GM18502 (cell line): Measurements from ENCODE around the gene PCDHGA12.
"Not testable (repeated sequence)": the region's sequence is repeated elsewhere in the genome, so short reads cannot be mapped to it uniquely, and the experiment has no call there.

ENCODE experiments used
- ATAC-seq: cut with Tn5 transposase; IDR thresholded peaks from one replicate; pipeline ENCODE4 v1.9.1; 2021; ENCODE audit warnings: mild to moderate bottlenecking; ENCODE audit not compliant: unreplicated experiment, poor library complexity

Gene PCDHGA12

DNA sequence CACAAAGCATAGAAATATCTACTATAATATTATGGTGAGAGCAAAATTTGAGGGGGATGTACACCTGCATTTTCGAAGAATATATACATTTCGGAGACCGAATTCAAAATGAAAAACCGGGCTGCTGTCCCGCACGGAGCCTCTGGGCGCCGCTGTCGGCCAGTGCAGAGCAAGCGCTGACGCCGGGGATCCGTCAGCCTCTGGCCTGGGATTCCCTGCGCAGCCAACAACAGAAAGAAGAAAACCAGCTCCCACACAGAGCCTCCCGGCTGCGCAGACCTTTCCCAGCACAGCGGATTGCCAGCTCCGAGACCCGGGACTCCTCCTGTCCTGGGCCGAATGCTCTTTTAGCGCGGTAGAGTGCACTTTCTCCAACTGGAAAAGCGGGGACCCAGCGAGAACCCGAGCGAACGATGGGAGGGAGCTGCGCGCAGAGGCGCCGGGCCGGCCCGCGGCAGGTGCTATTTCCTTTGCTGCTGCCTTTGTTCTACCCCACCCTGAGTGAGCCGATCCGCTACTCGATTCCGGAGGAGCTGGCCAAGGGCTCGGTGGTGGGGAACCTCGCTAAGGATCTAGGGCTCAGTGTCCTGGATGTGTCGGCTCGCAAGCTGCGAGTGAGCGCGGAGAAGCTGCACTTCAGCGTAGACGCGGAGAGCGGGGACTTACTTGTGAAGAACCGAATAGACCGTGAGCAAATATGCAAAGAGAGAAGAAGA is 22.4 kb upstream of the PCDHGA12 start, which contains the start of gene PCDHGB6:
PCDHGB6 (plus strand) TSS at position 232 of the 716 bp plus-strand sequence; CDS start at position 414, 182 bp downstream.
- ATAC-seq = peak; percentile 86

DNA sequence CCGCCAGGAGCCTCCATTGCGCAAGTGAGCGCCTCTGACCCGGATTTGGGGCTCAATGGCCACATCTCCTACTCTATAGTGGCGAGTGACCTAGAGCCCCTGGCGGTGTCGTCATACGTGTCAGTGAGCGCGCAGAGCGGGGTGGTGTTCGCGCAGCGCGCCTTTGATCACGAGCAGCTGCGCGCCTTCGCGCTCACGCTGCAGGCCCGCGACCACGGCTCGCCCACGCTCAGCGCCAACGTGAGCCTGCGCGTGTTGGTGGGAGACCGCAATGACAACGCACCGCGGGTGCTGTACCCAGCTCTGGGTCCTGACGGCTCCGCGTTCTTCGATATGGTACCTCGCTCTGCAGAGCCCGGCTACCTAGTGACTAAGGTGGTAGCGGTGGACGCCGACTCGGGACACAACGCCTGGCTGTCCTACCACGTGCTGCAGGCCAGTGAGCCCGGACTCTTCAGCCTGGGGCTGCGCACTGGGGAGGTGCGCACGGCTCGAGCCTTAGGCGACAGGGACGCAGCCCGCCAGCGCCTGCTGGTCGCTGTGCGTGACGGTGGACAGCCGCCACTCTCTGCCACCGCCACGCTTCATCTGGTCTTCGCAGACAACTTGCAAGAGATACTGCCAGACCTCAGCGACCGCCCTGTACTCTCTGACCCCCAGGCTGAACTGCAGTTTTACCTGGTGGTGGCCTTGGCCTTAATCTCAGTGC is 20.6 kb upstream of the PCDHGA12 start:
- no peak for ATAC-seq

DNA sequence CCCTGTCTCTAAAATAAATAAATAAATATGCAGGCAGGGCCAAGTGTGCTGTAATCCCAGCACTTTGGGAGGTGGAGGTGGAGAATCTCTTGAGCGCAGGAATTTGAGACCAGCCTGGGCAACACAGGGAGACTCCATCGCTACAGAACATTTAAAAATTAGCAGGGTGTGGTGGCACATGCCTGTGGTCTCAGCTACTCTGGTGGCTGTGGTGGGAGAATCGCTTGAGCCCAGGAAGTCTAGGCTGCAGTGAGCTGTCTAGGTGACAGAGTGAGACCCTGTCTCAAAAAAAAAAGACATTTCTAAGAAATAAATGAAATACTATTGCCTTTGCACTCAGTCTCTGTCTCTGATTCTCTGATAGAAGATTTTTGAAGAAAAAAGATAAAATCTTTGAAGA is 18.7 kb upstream of the PCDHGA12 start:
- no peak for ATAC-seq

DNA sequence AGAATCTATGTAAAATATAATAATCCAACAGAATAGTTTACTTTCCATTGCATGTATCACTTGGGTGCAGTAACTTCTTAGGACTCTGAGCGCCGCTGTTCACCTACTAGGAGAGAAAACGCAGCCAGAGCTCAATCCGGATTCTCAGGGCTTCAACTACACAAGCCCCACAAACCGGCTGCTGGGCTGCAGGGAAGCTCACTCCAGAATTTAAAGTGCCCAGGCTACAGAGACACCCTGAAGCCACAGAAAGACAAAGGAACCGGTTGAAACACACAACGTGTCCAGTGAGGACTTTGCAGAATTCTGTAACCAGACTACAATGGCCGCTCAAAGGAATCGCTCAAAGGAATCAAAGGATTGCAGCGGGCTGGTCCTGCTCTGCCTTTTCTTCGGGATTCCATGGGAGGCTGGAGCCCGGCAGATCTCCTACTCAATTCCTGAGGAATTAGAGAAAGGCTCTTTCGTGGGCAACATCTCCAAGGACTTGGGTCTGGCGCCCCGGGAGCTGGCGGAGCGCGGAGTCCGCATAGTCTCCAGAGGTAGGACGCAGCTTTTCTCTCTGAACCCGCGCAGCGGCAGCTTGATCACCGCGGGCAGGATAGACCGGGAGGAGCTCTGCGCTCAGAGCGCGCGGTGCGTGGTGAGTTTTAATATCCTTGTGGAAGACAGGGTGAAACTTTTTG is 17.3 kb upstream of the PCDHGA12 start, which contains the start of gene PCDHGA10:
PCDHGA10 (plus strand) TSS at position 134 of the 686 bp plus-strand sequence; CDS start at position 323, 189 bp downstream.
- ATAC-seq = peak; percentile 77

DNA sequence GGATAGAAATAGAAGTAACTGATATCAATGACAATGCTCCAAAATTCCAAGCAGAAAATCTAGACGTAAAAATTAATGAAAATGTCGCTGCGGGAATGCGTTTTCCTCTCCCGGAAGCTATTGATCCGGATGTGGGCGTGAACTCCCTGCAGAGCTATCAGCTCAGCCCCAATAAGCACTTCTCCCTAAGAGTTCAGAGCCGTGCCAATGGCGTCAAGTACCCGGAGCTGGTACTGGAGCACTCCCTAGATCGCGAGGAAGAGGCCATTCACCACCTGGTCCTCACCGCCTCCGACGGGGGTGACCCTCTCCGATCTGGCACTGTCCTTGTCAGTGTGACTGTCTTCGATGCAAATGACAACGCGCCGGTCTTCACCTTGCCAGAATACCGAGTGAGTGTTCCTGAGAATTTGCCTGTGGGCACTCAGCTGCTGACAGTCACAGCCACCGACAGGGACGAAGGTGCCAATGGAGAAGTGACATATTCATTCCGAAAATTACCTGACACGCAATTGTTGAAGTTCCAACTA is 16.7 kb upstream of the PCDHGA12 start:
- peak; percentile 36 for ATAC-seq

DNA sequence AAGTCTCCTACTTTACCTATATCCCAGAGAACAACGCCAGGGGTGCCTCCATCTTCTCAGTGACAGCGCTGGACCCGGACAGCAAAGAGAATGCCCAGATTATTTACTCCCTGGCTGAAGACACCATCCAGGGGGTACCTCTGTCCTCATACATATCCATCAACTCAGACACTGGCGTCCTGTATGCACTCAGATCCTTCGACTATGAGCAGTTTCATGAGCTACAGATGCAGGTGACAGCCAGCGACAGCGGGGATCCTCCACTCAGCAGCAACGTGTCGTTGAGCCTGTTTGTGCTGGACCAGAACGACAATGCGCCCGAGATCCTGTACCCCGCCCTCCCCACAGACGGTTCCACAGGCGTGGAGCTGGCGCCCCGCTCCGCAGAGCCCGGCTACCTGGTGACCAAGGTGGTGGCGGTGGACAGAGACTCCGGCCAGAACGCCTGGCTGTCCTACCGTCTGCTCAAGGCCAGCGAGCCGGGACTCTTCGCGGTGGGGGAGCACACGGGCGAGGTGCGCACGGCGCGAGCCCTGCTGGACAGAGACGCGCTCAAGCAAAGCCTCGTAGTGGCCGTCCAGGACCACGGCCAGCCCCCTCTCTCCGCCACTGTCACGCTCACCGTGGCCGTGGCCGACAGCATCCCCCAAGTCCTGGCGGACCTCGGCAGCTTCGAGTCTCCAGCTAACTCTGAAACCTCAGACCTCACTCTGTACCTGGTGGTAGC is 15.6 kb upstream of the PCDHGA12 start:
- ATAC-seq = not testable (repeated sequence)

DNA sequence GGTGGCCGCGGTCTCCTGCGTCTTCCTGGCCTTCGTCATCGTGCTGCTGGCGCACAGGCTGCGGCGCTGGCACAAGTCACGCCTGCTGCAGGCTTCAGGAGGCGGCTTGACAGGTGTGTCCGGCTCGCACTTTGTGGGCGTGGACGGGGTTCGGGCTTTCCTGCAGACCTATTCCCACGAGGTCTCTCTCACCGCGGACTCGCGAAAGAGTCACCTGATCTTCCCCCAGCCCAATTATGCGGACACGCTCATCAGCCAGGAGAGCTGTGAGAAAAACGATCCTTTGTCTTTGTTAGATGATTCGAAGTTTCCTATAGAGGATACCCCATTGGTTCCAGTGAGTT is 15.1 kb upstream of the PCDHGA12 start:
- not testable (repeated sequence) for ATAC-seq

DNA sequence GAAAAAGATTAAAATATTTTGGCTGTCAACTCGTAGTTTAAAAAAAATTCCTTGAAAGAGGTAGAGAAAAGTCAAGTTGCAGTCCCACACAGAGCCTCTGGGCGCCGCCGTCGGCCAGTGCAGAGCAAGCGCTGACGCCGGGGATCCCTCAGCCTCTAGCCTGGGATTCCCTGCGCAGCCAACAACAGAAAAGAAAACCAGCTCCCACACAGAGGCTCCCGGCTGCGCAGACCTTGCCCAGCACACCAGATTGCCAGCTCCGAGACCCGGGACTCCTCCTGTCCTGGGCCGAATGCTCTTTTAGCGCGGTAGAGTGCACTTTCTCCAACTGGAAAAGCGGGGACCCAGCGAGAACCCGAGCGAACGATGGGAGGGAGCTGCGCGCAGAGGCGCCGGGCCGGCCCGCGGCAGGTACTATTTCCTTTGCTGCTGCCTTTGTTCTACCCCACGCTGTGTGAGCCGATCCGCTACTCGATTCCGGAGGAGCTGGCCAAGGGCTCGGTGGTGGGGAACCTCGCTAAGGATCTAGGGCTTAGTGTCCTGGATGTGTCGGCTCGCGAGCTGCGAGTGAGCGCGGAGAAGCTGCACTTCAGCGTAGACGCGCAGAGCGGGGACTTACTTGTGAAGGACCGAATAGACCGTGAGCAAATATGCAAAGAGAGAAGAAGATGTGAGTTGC is 12.7 kb upstream of the PCDHGA12 start, which contains the start of gene PCDHGB7:
PCDHGB7 (plus strand) TSS at position 184 of the 679 bp plus-strand sequence; CDS start at position 367, 183 bp downstream.
- peak; percentile 73 for ATAC-seq

DNA sequence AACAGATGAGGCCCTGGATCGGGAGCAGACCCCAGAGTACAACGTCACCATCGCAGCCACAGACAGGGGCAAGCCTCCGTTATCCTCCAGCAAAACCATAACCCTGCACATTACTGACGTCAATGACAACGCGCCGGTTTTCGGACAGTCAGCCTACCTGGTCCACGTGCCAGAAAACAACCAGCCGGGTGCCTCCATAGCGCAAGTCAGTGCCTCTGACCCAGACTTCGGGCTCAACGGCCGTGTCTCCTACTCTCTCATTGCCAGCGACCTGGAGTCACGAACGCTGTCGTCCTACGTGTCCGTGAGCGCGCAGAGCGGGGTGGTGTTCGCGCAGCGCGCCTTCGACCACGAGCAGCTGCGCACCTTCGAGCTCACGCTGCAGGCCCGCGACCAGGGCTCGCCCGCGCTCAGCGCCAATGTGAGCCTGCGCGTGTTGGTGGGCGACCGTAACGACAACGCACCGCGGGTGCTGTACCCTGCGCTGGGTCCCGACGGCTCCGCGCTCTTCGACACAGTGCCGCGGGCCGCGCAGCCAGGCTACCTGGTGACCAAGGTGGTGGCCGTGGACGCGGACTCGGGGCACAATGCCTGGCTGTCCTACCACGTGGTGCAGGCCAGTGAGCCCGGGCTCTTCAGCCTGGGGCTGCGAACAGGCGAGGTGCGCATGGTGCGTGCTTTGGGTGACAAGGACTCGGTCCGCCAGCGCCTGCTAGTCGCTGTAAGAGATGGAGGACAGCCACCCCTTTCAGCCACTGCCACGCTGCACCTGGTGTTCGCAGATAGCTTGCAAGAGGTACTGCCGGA is 11.0 kb upstream of the PCDHGA12 start:
- ATAC-seq = no peak

DNA sequence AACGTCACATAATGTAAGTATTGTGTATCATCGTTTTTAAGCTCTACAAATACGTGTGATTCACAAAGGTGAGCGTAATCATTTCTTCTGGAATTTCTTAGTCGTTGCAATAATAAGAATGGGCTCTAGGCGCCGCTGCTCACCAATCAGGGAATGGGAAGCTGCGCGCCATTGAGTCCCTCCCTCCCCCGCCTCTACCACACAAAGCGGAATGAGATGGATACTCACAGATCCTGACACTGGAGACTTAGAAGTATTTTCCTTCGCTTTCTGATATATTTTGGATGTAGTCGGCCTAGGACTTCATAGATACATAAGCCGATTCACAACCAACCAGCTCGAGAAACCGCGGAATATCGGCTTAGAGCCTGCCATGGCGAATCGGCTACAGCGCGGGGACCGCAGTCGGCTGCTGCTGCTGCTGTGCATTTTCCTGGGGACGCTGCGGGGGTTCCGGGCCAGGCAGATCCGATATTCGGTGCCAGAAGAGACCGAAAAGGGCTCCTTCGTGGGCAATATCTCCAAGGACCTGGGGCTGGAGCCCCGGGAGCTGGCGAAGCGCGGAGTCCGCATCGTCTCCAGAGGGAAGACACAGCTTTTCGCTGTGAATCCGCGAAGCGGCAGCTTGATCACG is 9.3 kb upstream of the PCDHGA12 start, which contains the start of gene PCDHGA11:
PCDHGA11 (plus strand) TSS at position 197 of the 634 bp plus-strand sequence; CDS start at position 374, 177 bp downstream.
- ATAC-seq = peak; percentile 41

DNA sequence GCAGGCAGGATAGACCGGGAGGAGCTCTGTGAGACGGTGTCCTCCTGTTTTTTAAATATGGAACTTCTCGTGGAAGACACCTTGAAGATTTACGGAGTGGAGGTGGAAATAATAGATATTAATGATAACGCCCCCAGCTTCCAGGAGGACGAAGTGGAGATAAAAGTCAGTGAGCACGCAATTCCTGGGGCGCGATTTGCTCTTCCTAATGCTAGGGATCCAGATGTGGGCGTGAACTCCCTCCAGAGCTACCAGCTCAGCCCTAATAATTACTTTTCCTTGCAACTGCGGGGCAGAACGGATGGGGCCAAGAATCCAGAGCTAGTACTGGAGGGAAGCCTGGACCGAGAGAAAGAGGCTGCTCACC is 8.8 kb upstream of the PCDHGA12 start:
- ATAC-seq = no peak

DNA sequence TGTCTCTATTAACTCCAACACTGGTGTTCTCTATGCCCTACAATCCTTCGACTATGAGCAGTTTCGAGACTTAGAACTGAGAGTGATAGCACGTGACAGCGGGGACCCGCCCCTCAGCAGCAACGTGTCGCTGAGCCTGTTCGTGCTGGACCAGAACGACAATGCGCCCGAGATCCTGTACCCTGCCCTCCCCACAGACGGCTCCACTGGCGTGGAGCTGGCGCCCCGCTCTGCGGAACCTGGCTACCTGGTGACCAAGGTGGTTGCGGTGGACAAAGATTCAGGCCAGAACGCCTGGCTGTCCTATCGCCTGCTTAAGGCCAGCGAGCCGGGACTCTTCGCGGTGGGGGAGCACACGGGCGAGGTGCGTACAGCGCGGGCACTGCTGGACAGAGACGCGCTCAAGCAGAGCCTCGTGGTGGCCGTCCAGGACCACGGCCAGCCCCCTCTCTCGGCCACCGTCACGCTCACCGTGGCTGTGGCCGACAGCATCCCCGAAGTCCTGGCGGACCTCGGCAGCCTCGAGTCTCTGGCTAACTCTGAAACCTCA is 7.5 kb upstream of the PCDHGA12 start:
- ATAC-seq = no peak

DNA sequence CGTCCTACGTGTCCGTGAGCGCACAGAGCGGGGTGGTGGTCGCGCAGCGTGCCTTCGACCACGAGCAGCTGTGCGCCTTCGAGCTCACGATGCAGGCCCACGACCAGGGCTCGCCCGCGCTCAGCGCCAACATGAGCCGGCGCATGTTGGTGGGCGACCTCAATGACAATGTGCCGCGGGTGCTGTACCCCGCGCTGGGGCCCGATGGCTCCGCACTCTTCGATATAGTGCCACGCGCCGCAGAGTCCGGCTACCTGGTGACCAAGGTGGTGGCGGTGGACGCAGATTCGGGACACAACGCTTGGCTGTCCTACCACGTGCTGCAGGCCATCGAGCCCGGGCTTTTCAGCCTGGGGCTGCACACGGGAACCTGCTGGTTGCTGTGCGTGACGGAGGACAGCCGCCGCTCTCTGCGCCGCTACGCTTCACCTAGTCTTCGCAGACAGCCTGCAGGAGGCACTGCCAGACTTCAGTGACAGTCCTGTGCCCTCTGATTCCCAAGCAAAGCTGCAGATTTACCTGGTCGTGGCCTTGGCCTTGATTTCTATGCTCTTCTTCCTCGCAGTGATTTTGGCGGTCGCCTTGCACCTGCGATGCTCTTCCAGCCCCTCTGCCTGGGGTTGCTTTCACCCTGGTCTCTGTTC is 2.4 kb upstream of the PCDHGA12 start:
- ATAC-seq = no peak

DNA sequence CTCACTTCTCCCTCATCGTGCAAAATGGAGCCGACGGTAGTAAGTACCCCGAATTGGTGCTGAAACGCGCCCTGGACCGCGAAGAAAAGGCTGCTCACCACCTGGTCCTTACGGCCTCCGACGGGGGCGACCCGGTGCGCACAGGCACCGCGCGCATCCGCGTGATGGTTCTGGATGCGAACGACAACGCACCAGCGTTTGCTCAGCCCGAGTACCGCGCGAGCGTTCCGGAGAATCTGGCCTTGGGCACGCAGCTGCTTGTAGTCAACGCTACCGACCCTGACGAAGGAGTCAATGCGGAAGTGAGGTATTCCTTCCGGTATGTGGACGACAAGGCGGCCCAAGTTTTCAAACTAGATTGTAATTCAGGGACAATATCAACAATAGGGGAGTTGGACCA is 979 bp downstream of the PCDHGA12 start:
- ATAC-seq = peak; percentile 75

DNA sequence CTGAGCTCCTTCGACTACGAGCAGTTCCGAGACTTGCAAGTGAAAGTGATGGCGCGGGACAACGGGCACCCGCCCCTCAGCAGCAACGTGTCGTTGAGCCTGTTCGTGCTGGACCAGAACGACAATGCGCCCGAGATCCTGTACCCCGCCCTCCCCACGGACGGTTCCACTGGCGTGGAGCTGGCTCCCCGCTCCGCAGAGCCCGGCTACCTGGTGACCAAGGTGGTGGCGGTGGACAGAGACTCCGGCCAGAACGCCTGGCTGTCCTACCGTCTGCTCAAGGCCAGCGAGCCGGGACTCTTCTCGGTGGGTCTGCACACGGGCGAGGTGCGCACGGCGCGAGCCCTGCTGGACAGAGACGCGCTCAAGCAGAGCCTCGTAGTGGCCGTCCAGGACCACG is 2.0 kb downstream of the PCDHGA12 start:
- not testable (repeated sequence) for ATAC-seq

DNA sequence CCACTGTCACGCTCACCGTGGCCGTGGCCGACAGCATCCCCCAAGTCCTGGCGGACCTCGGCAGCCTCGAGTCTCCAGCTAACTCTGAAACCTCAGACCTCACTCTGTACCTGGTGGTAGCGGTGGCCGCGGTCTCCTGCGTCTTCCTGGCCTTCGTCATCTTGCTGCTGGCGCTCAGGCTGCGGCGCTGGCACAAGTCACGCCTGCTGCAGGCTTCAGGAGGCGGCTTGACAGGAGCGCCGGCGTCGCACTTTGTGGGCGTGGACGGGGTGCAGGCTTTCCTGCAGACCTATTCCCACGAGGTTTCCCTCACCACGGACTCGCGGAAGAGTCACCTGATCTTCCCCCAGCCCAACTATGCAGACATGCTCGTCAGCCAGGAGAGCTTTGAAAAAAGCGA is 2.4 kb downstream of the PCDHGA12 start:
- not testable (repeated sequence) for ATAC-seq

DNA sequence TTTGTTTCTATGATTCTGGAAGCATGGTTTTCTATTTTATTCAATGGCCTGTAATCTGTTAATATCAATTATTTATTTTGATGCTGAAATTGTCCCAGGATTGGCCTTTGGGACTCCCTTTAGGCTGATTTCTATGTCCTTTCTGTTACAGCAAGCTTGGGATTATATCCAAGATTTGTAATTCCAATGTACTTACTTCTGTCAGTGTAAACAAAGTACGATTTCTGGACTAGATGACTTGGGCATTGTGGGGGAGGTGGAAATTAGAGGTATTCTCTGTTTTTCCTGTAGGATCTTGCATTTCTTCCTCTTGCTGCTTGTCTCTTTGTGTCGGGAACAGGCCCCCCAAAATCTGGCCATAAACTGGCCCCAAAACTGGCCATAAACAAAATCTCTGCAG is 3.7 kb downstream of the PCDHGA12 start:
- ATAC-seq = no peak
